ENCODE data around the gene IL32. TPM values are rescaled to one million over a fixed set of nuclear protein-coding genes. Genes with fewer than 3 reads are reported as not detected.
"Not testable (repeated sequence)": the region's sequence is repeated elsewhere in the genome, so short reads cannot be mapped to it uniquely, and the experiment has no call there.

Gene IL32
- total RNA-seq, 1 donor from 2014 or later = 1.7 TPM

DNA sequence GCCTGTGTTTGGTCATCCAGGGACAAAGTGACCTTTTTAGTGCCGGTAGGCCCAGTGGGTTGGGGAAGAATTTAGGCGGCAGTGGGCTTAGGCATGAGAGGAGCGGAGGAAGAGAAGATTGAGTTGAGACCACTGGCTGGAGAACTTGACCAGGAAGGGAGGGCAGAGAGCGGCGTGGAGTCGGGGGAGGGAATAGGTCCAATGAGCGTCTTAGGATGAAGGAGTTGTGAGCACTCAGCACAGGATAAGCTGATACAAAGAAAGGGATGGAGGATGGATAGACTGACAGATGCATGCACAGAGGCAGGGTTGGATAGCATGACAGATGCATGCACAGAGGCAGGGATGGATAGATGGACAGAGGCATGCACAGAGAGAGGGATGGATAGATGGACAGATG lies 8.0 kb downstream of the IL32 start:
- no peak for DNase-seq (ENCODE audit: low spot score)
- TF ChIP-seq, protein P1, sequence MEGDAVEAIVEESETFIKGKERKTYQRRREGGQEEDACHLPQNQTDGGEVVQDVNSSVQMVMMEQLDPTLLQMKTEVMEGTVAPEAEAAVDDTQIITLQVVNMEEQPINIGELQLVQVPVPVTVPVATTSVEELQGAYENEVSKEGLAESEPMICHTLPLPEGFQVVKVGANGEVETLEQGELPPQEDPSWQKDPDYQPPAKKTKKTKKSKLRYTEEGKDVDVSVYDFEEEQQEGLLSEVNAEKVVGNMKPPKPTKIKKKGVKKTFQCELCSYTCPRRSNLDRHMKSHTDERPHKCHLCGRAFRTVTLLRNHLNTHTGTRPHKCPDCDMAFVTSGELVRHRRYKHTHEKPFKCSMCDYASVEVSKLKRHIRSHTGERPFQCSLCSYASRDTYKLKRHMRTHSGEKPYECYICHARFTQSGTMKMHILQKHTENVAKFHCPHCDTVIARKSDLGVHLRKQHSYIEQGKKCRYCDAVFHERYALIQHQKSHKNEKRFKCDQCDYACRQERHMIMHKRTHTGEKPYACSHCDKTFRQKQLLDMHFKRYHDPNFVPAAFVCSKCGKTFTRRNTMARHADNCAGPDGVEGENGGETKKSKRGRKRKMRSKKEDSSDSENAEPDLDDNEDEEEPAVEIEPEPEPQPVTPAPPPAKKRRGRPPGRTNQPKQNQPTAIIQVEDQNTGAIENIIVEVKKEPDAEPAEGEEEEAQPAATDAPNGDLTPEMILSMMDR (IDR thresholded peaks at IDR 0.05; ENCODE audit: unreplicated experiment) = no peak
- peaks cover 26% of the 10 kb centered on the region for H3K36me3 Mint-ChIP-seq (ENCODE audit: low read depth, unreplicated experiment)
- peaks cover 5% of the 10 kb centered on the region for H3K27me3 Mint-ChIP-seq (ENCODE audit: unreplicated experiment)
- no peaks in the 10 kb centered on the region for H3K9me3 Mint-ChIP-seq (ENCODE audit: unreplicated experiment)
- H3K27ac Mint-ChIP-seq (ENCODE audit: unreplicated experiment) = no peak overlapping the region
- no peak overlapping the region for H3K4me3 Mint-ChIP-seq (ENCODE audit: unreplicated experiment)
- H3K4me1 Mint-ChIP-seq (ENCODE audit: unreplicated experiment) = peaks cover 13% of the 10 kb centered on the region

GRCh38 chr16:3074860-3075522 lies 9.6 kb downstream of the IL32 start:
- Mint-ChIP-seq H3K27me3 (ENCODE audit: unreplicated experiment) (peaks cover 3% of the 10 kb centered on the region), H3K27ac (ENCODE audit: unreplicated experiment) (no peak overlapping the region), H3K36me3 (ENCODE audit: low read depth, unreplicated experiment) (peaks cover 28% of the 10 kb centered on the region)

DNA sequence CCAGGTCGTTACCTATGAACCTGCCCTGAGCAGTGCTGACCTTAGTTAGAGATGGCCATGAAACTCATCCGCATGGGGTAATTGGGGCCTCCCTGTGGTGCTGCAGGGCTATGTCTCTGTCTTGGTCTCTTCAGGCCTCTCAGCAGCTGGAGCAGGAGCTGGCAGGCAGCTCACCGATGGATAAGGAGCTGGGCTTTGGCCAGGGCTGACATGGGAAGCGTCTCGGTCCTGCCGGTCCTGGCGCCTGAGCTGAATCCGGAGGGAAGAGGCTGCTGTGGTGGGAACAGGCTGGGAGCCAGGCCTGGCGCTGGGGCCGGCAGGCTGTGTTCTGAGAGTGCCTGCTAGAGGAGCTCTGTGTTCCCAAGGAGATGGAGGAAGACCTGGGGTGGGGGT lies 10.1 kb downstream of the IL32 start:
- Mint-ChIP-seq H3K27ac (ENCODE audit: unreplicated experiment) (no peak overlapping the region), H3K27me3 (ENCODE audit: unreplicated experiment) (peaks cover 3% of the 10 kb centered on the region), H3K4me1 (ENCODE audit: unreplicated experiment) (peaks cover 13% of the 10 kb centered on the region), H3K36me3 (ENCODE audit: low read depth, unreplicated experiment) (peaks cover 25% of the 10 kb centered on the region), H3K9me3 (ENCODE audit: unreplicated experiment) (no peaks in the 10 kb centered on the region), H3K4me3 (ENCODE audit: unreplicated experiment) (no peak overlapping the region)
- TF ChIP-seq, protein P1 (IDR thresholded peaks at IDR 0.05; ENCODE audit: unreplicated experiment) = no peak
- no peak for DNase-seq (ENCODE audit: low spot score)

More at GRCh38 chr16:3074860-3075522, 9.6 kb downstream of the IL32 start:
- DNase-seq (ENCODE audit: low spot score) = no peak
- Mint-ChIP-seq H3K9me3 (ENCODE audit: unreplicated experiment) (no peaks in the 10 kb centered on the region), H3K4me3 (ENCODE audit: unreplicated experiment) (no peak overlapping the region), H3K4me1 (ENCODE audit: unreplicated experiment) (peaks cover 13% of the 10 kb centered on the region)
- TF ChIP-seq, protein P1 (IDR thresholded peaks at IDR 0.05; ENCODE audit: unreplicated experiment) = no peak

DNA sequence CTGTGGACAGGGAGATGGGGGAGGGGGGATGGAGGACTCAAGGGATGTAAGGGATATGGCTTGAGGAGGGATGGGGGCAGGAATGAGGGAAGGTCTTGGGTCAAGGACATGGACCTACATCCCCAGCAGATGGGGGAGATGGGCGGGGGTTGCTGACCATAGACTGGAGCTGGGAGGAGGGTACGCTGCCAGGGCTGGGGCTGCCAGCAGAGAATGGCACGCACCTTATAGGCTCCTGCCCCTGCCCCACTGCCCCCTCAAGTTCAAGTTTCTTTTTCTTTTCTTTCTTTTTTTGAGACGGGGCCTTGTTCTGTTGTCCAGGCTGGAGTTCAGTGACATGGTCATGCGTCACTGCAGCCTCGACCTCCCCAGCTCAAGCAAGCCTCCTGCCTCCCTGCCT lies 10.5 kb downstream of the IL32 start:
- Mint-ChIP-seq H3K36me3 (ENCODE audit: low read depth, unreplicated experiment) (peaks cover 25% of the 10 kb centered on the region), H3K4me1 (ENCODE audit: unreplicated experiment) (peaks cover 13% of the 10 kb centered on the region)
- H3K27me3 Mint-ChIP-seq (ENCODE audit: unreplicated experiment); H3K4me3 Mint-ChIP-seq (ENCODE audit: unreplicated experiment); H3K9me3 Mint-ChIP-seq (ENCODE audit: unreplicated experiment); H3K27ac Mint-ChIP-seq (ENCODE audit: unreplicated experiment); DNase-seq (ENCODE audit: low spot score): not testable (repeated sequence)

GRCh38 chr16:3076577-3076976 lies 11.1 kb downstream of the IL32 start:
- H3K4me1 Mint-ChIP-seq (ENCODE audit: unreplicated experiment) = peaks cover 13% of the 10 kb centered on the region
- TF ChIP-seq, protein P1 (IDR thresholded peaks at IDR 0.05; ENCODE audit: unreplicated experiment) = no peak
- H3K9me3 Mint-ChIP-seq (ENCODE audit: unreplicated experiment) = no peaks in the 10 kb centered on the region
- H3K27me3 Mint-ChIP-seq (ENCODE audit: unreplicated experiment) = peaks cover 3% of the 10 kb centered on the region
- DNase-seq (ENCODE audit: low spot score) = no peak
- no peak overlapping the region for H3K4me3 Mint-ChIP-seq (ENCODE audit: unreplicated experiment)
- H3K36me3 Mint-ChIP-seq (ENCODE audit: low read depth, unreplicated experiment) = peaks cover 25% of the 10 kb centered on the region
- H3K27ac Mint-ChIP-seq (ENCODE audit: unreplicated experiment) = no peak overlapping the region

Data from endothelial cell (in vitro differentiated cells).